ENCODE measurements around the gene MBTPS1. TPM values are rescaled to one million over a fixed set of nuclear protein-coding genes. Genes with fewer than 3 reads are reported as not detected.
A peak's percentile ranks its signal among the peaks of the same experiment; 100 is the strongest.

The MBTPS1 gene
- polyA plus RNA-seq, 1 donor from 2014 or later, result 52.2 TPM

DNA sequence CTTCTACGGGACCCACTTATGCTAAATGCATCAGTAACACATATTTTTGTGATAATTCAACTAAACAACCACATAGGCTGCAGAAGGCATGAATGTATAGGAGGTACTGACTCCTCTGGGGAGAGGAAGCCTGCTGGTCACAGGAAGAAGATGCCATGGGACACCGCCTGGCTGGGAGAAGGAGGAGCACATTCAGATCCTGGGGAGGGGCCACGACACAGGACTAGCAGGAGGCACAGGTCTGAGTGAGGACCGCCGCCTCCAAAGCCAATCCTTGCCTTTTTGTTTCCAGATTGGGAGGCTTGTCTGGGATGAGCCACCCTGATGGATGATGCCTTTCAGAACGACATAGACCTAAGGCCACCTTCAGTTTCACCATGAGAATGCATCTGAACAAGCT lies 34.6 kb downstream of the MBTPS1 start:
- no peak overlapping the region for H3K4me3 Mint-ChIP-seq
- peak overlapping the region in 1 of 3 donors; percentile 35 for H3K27ac Mint-ChIP-seq
- H3K4me1 Mint-ChIP-seq, result peaks cover 11 to 14% (median 12%) of the 10 kb centered on the region in 3 donors
- peaks cover 1% of the 10 kb centered on the region for H3K36me3 Mint-ChIP-seq
- H3K9me3 Mint-ChIP-seq, result no peaks in the 10 kb centered on the region
- no peaks in the 10 kb centered on the region for H3K27me3 Mint-ChIP-seq

DNA sequence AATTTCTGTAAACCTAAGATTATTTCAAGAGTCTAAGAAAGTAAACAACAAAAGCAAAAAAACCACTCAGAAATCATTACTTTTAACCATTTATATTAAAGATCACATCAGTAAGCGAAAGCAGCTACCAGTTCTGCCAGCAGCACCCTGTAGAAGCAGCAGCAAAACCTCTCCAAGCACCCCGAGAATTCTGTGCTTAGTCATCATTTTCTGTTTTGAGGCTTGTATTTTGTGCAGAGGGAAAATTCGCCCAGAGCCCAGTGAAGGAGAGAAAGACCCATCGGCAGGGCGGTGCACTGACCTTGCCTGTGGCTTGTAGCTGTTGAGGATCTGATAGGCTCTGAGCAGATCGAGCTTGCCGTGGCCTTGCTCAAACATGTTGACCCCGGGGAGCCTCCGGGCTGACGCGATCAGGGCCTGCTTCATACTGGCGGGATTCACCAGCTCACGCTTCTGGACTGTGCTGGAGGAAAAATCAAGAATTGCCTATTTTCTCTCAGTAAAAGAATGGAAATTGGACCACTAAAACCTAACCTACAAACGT lies 35.2 kb downstream of the MBTPS1 start:
- Mint-ChIP-seq H3K4me3 (no peak overlapping the region), H3K4me1 (peaks cover 11 to 12% (median 11%) of the 10 kb centered on the region in 3 donors), H3K27me3 (no peaks in the 10 kb centered on the region), H3K27ac (peak overlapping the region in 1 of 3 donors; percentile 35), H3K9me3 (no peaks in the 10 kb centered on the region), H3K36me3 (peaks cover 3% of the 10 kb centered on the region)

DNA sequence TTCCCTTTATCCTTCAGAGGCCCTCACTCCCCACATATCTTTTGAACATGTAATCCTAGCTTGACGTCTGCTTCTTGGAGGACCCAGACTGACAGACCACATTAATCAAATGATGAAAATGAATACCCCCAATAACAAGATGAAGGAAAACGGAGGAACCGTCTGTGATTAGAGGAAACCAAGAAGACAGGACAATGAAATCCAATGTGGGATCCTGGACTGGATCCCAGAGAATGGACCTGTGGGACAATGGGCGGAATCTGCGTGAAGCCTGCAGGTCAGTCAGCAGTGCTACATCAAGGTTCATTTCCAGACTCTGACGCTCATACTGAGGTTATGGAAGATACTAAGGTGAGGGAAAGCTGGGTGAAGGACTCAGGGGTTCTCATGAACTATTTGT lies 35.9 kb downstream of the MBTPS1 start:
- H3K27ac Mint-ChIP-seq, result no peak overlapping the region

DNA sequence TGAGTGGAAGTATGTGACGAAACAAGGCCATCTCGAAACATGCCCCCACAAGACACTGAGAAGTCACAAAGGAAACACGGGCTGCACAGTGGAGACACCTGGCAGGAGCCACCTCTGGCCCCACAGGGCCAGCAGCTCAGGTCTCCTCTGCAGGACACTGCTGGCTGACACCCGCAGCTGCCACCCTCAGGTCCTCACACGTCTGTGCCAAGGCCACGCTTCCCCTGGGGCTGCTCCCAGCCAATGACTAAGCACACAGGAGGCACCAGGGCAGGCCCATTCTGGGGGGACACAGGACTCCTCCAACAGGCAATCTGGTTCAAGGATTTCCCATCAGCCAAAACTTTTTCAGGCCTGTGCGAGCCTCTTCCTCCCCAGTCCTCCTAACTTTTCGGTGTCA lies 36.4 kb downstream of the MBTPS1 start:
- Mint-ChIP-seq H3K27me3 (no peaks in the 10 kb centered on the region), H3K36me3 (peaks cover 8% of the 10 kb centered on the region), H3K4me1 (peaks cover 4 to 5% (median 4%) of the 10 kb centered on the region in 3 donors), H3K4me3 (no peak overlapping the region), H3K27ac (no peak overlapping the region), H3K9me3 (no peaks in the 10 kb centered on the region)

More for the DNA sequence above, 35.9 kb downstream of the MBTPS1 start:
- no peaks in the 10 kb centered on the region for H3K27me3 Mint-ChIP-seq
- no peaks in the 10 kb centered on the region for H3K9me3 Mint-ChIP-seq
- H3K36me3 Mint-ChIP-seq, result peaks cover 6% of the 10 kb centered on the region
- peaks cover 6 to 7% (median 6%) of the 10 kb centered on the region in 3 donors for H3K4me1 Mint-ChIP-seq
- H3K4me3 Mint-ChIP-seq, result no peak overlapping the region

DNA sequence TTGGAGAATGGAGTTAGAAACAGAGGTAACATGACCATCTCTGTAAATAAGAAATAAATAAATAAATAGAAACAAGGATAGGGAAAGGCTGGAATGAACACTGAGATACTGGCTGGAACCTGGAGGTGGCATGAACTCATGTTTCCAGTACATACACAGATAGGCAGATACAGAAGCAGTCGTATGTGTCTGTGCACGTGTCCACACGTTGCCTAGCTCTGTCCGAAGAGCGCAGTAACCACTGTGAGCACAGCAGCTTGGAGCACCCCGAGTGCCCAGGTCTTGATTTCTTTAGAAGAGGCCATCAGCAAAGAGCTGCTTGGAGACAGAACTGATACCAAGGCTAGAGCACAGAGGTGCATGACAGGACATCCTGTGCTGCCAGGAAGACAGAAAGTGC lies 37.1 kb downstream of the MBTPS1 start:
- H3K9me3 Mint-ChIP-seq, result no peaks in the 10 kb centered on the region
- H3K4me3 Mint-ChIP-seq, result no peak overlapping the region
- H3K4me1 Mint-ChIP-seq, result peaks cover 0 to 2% (median 2%) of the 10 kb centered on the region in 3 donors
- peaks cover 8% of the 10 kb centered on the region for H3K36me3 Mint-ChIP-seq
- no peaks in the 10 kb centered on the region for H3K27me3 Mint-ChIP-seq
- H3K27ac Mint-ChIP-seq, result no peak overlapping the region

DNA sequence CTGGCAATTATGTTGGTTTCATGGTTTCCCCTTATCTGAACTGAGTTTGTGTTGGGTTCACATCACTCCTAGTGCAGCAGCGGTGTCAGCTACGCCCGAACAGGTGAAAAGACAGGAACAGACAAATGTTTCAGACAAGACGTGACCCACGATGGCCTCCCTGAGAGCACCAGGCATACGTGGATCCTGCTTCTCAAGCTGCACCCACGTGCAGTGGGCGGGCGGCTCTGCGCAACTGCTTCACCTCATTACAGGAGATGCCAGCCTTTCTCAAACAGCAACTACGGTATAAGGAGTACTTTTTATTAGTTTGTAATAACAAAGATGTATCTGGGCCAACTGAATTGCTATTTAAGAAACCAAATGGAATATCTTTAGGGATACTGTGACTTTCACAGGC lies 41.4 kb downstream of the MBTPS1 start:
- H3K4me1 Mint-ChIP-seq, result peaks cover 0 to 1% (median 1%) of the 10 kb centered on the region in 3 donors
- H3K9me3 Mint-ChIP-seq, result no peaks in the 10 kb centered on the region
- H3K4me3 Mint-ChIP-seq, result no peak overlapping the region
- H3K27me3 Mint-ChIP-seq, result no peaks in the 10 kb centered on the region
- H3K27ac Mint-ChIP-seq, result no peak overlapping the region
- H3K36me3 Mint-ChIP-seq, result peaks cover 10% of the 10 kb centered on the region

DNA sequence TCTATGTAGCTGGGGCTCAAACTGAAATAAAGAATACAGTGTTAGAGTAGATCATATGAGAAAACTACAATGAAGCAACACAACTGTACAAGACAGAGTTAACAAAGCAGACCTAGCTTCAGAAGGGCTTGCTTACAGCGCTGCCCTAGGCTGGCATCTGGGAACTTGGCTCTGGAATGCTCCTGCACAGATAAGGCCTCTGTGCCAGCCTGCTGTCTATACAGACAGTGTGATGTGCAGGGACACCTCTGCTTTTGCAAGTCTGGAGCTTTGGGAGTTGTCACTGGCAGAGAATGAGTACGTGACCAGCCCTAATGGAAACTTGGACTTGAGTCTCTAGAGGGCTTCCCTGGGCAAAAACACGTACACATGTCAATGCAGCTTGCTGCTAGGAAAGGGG lies 42.0 kb downstream of the MBTPS1 start:
- Mint-ChIP-seq H3K36me3 (peaks cover 10% of the 10 kb centered on the region), H3K4me3 (no peak overlapping the region), H3K27ac (no peak overlapping the region), H3K4me1 (peaks cover 0 to 1% (median 0%) of the 10 kb centered on the region in 3 donors), H3K27me3 (no peaks in the 10 kb centered on the region), H3K9me3 (no peaks in the 10 kb centered on the region)

DNA sequence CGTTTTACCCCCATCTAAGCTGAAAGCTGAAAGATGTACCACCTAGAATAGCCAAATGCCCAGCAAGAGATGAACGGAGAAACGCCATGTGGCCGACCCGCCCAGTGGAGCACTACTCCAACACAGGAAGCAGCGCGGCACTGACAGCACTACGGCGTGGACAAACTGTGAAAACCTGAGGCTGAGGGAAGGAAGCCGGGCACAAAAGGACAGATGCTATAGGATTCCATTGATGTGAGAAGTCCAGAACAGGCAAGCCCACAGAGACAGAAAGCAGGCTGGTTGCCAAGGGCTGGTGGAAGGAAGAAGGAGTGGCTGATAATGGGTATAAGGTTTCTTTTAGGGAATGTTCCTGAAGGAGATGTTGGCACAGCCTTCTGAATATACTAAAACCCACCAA lies 44.7 kb downstream of the MBTPS1 start:
- H3K27me3 Mint-ChIP-seq, result no peaks in the 10 kb centered on the region
- no peak overlapping the region for H3K4me3 Mint-ChIP-seq
- H3K9me3 Mint-ChIP-seq, result no peaks in the 10 kb centered on the region
- H3K27ac Mint-ChIP-seq, result no peak overlapping the region
- peaks cover 10% of the 10 kb centered on the region for H3K36me3 Mint-ChIP-seq
- peaks cover 0 to 1% (median 0%) of the 10 kb centered on the region in 3 donors for H3K4me1 Mint-ChIP-seq

DNA sequence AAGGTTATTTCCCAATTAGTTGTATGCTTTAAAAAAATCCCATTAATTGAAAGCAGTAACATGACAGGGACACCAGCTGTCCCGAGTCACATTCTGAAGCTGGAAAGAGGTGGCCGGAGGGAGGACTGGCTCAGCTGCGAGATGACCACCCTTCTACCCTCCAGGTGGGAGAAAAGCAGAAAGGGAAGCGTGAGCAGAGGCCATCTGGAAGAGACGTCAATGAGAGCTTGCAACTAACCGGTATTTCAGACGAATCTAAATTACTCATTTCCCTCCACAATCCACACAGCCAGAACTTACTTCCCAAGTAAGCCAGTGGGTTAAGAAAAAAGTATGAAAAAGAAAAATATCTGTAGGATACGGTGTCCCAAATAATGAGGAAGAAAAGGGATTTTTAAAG lies 45.6 kb downstream of the MBTPS1 start:
- Mint-ChIP-seq H3K4me1 (peaks cover 0 to 1% (median 0%) of the 10 kb centered on the region in 3 donors), H3K27ac (no peak overlapping the region), H3K9me3 (no peaks in the 10 kb centered on the region), H3K4me3 (no peak overlapping the region), H3K27me3 (no peaks in the 10 kb centered on the region), H3K36me3 (peaks cover 6% of the 10 kb centered on the region)

DNA sequence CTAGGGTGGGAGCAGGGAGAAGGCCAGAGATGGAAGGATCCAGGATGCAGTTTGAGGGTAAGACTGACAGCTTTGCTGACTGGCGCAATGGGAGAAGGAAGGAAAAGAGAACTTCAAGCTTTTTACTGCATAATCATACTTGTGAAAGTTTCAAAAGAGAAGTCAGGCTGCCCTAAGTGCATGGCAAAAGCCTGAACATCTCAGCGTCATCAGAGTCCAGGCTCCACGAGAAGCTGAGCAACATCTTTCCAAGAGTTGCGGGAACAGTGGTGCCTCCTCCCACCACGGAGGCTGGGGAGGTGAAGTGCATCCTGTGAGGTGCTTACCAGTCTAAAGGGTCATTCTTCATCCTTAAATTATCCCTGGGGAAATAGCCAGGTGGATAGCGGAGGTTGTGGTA lies 47.2 kb downstream of the MBTPS1 start:
- Mint-ChIP-seq H3K27ac (no peak overlapping the region), H3K27me3 (no peaks in the 10 kb centered on the region), H3K36me3 (peaks cover 4% of the 10 kb centered on the region), H3K9me3 (no peaks in the 10 kb centered on the region), H3K4me3 (no peak overlapping the region), H3K4me1 (peaks cover 0 to 1% (median 0%) of the 10 kb centered on the region in 3 donors)

DNA sequence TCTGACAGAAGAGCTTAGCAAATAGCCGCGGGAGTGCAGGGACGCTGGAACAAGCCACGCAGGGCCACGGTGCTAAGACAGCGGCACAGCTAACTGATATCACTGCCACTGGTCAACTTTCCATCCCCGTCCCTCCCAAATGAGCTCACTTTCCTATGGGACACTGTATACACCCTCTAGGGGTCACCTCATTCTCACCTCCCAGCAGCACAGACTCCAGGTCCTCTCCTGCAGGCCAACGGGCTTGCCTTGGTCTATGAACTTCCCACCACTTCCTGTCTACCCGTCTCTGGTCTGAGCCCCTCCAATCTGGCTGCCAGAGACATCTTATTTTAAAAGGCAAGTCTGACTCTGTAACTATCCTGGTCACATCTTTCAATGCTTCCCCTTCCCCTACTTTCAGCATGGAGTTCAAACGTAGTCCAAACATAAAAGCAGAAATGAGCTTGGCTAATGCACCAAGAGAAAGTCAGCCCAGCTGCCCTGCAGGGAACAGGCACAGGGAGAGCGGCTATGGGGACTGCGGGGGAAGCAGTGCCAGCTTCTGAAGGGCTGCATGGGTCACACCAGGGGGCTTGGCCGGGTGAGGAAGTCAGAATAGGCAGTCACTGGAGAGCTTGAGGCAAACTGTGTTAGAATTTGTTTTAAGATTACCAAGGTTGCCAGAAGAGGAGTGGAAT lies 47.8 kb downstream of the MBTPS1 start:
- Mint-ChIP-seq H3K9me3 (no peaks in the 10 kb centered on the region), H3K27me3 (no peaks in the 10 kb centered on the region), H3K36me3 (peaks cover 4% of the 10 kb centered on the region), H3K4me3 (no peak overlapping the region), H3K27ac (no peak overlapping the region), H3K4me1 (peaks cover 0 to 1% (median 0%) of the 10 kb centered on the region in 3 donors)

DNA sequence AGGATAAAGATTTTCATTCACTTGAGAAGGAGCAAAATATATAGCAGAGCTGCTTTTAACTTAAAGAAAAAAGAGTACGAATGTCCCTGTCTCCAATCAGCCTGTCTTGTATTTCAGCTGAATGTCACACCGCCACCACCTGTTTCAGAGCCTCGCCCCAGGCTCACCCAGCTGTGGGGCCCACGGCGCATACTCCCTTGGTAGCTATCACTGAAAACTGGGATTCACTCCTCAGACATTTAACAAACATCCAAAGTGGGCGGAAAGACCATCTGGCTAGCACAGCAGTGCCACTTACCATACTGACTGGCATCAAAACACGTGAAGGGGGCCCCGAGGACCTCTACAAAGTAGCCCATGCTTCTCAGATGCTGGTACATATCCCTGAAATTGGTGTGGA lies 48.7 kb downstream of the MBTPS1 start:
- Mint-ChIP-seq H3K36me3 (peaks cover 4% of the 10 kb centered on the region), H3K27me3 (no peaks in the 10 kb centered on the region), H3K9me3 (no peaks in the 10 kb centered on the region), H3K27ac (peak overlapping the region in 1 of 3 donors; percentile 50), H3K4me1 (peaks cover 0 to 1% (median 0%) of the 10 kb centered on the region in 3 donors), H3K4me3 (no peak overlapping the region)

DNA sequence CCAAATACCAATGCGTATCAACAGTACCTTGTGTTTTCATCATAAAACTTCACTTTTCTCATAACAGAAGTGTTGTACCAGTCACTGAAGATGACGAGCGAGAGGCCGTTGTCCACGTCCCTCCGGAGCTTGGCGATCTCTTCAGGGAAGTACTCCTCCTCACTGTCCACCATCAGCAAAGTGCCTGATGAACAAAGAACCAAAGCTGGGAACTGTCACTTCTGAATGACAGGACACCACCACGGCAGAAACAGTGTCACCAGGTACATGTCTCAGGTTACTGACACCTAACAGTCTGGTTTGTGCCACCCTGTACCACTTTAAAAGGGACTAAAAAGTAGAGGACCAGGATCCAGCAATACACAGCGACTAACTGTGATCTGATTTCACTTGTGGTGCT lies 49.1 kb downstream of the MBTPS1 start:
- no peaks in the 10 kb centered on the region for H3K9me3 Mint-ChIP-seq
- H3K27ac Mint-ChIP-seq, result no peak overlapping the region
- H3K27me3 Mint-ChIP-seq, result no peaks in the 10 kb centered on the region
- peaks cover 4% of the 10 kb centered on the region for H3K36me3 Mint-ChIP-seq
- no peak overlapping the region for H3K4me3 Mint-ChIP-seq
- H3K4me1 Mint-ChIP-seq, result peaks cover 0 to 1% (median 0%) of the 10 kb centered on the region in 3 donors

DNA sequence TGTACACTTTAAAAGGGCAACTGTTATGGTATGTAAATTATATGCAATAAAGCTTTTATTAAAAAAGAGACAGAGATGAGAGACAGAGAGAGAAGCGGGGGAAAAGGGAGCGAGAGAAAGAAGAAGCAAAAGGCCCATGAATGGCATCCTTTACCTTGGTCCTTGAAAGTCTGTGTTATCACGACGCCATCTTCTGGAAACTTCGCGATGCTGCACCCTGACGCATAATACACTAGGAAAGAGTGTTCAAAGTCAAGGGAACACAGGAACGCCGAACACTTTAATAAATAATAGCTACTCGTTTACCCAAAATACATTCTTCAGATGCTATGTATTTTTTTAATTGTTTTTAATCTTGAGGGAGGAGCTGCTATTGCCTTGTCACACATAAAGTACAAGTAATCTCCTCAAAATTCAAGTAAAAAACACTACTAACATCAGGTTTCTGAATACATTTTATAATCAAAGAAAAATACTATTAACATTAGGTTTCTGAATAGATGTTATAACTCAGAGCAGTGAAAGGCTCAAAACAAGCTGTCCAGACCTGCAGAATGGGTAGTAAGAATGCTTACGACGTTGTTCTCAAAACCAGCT lies 51.1 kb downstream of the MBTPS1 start:
- H3K36me3 Mint-ChIP-seq, result no peaks in the 10 kb centered on the region
- H3K4me1 Mint-ChIP-seq, result no peaks in the 10 kb centered on the region
- H3K27ac Mint-ChIP-seq, result no peak overlapping the region
- H3K9me3 Mint-ChIP-seq, result no peaks in the 10 kb centered on the region
- H3K27me3 Mint-ChIP-seq, result no peaks in the 10 kb centered on the region
- no peak overlapping the region for H3K4me3 Mint-ChIP-seq

DNA sequence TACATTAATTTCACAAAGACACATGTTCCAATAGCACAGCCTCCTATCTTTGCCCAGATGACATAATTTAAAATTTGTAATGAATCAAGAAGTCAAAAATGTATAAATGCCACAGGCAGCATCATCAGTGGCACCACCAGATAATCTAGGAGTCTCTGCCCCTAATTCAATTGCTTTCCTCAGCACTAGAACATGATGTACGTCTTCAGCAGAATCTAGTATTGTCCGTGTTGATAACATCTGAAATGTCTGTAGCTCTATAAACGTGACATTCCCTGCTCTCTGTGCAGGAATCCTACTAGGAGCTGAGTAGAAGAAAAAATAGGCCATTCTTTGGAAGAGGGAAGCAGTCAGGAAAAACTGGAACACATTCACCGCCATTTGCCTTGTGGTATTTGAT lies 52.8 kb downstream of the MBTPS1 start:
- H3K27ac Mint-ChIP-seq, result no peak overlapping the region
- H3K4me1 Mint-ChIP-seq, result no peaks in the 10 kb centered on the region
- H3K4me3 Mint-ChIP-seq, result no peak overlapping the region
- no peaks in the 10 kb centered on the region for H3K27me3 Mint-ChIP-seq
- H3K36me3 Mint-ChIP-seq, result no peaks in the 10 kb centered on the region
- no peaks in the 10 kb centered on the region for H3K9me3 Mint-ChIP-seq
